ENCODE data around the gene NOL3. TPM values are rescaled to one million over a fixed set of nuclear protein-coding genes. Genes with fewer than 3 reads are reported as not detected.
A peak's percentile ranks its signal among the peaks of the same experiment; 100 is the strongest.

Gene NOL3
- total and polyA plus RNA-seq, 2 of the 13 experiments (the other 11 are each of a cell fraction or from before 2014, with no cell fraction given) = 5.7 to 20.5 TPM

DNA sequence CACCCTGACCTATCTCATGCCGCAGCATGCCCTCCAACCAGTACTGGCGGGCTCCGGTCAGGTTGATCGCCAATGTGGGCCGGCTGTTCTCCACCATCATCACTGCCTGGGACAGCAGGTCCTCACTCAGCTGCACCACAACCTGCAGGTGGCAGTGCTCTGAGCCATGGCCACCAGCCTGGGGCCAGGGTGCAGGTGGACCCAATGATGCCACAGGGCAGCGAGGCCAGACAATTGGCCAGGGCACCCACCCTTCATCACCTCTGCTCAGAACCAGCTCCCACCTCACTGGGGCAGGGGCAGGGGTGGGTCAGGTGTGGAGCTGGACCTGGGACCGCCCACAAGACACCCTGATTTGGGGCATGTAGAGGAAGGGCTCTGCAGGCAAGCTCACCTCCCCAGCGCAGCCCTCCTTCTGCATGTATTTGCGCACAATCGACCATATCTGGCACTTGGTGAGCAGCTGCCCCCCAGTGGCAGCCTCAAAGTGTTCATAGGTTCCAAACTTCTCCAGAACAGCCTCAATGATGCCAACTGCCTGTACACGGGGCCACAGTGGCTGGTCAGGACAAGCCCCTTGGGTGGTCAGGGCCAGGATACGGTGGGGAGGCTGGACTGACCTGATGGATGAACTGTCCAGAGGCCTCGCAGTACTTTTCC lies 9.2 kb downstream of the NOL3 start (continued):
- TF ChIP-seq, protein P1, sequence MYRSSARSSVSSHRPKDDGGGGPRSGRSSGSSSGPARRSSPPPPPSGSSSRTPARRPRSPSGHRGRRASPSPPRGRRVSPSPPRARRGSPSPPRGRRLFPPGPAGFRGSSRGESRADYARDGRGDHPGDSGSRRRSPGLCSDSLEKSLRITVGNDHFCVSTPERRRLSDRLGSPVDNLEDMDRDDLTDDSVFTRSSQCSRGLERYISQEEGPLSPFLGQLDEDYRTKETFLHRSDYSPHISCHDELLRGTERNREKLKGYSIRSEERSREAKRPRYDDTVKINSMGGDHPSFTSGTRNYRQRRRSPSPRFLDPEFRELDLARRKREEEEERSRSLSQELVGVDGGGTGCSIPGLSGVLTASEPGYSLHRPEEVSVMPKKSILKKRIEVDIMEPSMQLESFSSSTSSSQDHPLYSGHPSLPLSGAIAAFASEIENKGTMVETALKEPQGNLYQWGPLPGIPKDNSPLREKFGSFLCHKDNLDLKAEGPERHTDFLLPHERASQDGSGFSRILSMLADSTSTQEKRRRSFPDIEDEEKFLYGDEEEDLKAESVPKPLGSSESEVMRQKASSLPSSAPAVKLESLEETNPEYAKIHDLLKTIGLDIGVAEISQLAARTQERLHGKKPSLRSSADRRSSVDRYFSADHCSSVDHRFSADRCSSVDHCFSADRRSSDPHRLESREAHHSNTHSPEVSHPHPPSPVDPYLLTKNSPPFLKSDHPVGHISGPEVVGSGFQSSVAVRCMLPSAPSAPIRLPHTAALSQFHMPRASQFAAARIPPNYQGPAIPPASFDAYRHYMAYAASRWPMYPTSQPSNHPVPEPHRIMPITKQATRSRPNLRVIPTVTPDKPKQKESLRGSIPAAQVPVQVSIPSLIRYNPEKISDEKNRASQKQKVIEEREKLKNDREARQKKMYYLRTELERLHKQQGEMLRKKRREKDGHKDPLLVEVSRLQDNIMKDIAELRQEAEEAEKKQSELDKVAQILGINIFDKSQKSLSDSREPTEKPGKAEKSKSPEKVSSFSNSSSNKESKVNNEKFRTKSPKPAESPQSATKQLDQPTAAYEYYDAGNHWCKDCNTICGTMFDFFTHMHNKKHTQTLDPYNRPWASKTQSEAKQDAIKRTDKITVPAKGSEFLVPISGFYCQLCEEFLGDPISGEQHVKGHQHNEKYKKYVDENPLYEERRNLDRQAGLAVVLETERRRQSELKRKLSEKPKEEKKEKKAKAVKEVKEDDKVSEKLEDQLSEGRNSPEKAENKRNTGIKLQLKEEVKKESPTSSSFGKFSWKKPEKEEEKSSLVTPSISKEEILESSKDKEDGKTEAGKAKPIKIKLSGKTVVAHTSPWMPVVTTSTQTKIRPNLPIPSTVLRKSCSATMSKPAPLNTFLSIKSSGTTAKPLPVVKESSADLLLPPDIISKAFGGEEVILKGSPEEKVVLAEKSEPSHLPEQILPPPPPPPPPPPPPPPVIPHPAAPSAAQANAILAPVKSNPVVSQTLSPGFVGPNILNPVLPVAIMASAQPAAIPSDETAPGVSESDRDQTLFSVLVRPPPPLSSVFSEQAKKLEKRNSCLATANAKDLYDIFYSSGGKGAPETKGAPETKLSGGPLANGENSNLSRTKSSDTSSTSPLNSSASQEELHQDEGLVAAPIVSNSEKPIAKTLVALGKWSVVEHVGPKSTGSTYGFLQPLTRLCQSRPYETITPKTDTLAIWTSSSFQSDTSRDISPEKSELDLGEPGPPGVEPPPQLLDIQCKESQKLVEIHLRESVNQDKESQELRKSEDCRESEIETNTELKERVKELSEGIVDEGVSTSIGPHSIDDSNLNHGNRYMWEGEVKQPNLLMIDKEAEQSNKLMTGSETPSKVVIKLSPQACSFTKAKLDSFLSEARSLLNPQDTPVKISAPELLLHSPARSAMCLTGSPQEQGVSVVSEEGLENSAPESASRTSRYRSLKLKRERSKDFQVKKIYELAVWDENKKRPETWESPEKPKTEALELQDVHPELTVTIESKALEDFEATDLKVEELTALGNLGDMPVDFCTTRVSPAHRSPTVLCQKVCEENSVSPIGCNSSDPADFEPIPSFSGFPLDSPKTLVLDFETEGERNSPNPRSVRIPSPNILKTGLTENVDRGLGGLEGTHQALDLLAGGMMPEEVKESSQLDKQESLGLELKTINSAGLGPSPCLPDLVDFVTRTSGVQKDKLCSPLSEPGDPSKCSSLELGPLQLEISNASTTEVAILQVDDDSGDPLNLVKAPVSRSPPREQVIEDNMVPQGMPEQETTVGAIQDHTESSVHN (CRISPR knock-in tag; IDR thresholded peaks at IDR 0.05) = no peak
- no peak for TF ChIP-seq ARID2 (CRISPR knock-in tag; IDR thresholded peaks at IDR 0.05; ENCODE audit: borderline replicate concordance)
- TF ChIP-seq, protein P2, sequence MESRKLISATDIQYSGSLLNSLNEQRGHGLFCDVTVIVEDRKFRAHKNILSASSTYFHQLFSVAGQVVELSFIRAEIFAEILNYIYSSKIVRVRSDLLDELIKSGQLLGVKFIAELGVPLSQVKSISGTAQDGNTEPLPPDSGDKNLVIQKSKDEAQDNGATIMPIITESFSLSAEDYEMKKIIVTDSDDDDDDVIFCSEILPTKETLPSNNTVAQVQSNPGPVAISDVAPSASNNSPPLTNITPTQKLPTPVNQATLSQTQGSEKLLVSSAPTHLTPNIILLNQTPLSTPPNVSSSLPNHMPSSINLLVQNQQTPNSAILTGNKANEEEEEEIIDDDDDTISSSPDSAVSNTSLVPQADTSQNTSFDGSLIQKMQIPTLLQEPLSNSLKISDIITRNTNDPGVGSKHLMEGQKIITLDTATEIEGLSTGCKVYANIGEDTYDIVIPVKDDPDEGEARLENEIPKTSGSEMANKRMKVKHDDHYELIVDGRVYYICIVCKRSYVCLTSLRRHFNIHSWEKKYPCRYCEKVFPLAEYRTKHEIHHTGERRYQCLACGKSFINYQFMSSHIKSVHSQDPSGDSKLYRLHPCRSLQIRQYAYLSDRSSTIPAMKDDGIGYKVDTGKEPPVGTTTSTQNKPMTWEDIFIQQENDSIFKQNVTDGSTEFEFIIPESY (CRISPR knock-in tag; IDR thresholded peaks at IDR 0.05) = peak; percentile 37; the same call in 1 of the 2 replicates
- TF ChIP-seq, protein P3, sequence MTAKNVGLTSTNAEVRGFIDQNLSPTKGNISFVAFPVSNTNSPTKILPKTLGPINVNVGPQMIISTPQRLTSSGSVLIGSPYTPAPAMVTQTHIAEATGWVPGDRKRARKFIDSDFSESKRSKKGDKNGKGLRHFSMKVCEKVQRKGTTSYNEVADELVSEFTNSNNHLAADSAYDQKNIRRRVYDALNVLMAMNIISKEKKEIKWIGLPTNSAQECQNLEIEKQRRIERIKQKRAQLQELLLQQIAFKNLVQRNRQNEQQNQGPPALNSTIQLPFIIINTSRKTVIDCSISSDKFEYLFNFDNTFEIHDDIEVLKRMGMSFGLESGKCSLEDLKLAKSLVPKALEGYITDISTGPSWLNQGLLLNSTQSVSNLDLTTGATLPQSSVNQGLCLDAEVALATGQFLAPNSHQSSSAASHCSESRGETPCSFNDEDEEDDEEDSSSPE (CRISPR knock-in tag; IDR thresholded peaks at IDR 0.05) = no peak
- 0 out of 2 replicates have a peak, but pooled peaks have one; percentile 36 for TF ChIP-seq ZNF274 (CRISPR knock-in tag; IDR thresholded peaks at IDR 0.05)
- TF ChIP-seq ZNF331 (CRISPR knock-in tag; IDR thresholded peaks at IDR 0.05) = peak; percentile 85
- TF ChIP-seq, protein P4, sequence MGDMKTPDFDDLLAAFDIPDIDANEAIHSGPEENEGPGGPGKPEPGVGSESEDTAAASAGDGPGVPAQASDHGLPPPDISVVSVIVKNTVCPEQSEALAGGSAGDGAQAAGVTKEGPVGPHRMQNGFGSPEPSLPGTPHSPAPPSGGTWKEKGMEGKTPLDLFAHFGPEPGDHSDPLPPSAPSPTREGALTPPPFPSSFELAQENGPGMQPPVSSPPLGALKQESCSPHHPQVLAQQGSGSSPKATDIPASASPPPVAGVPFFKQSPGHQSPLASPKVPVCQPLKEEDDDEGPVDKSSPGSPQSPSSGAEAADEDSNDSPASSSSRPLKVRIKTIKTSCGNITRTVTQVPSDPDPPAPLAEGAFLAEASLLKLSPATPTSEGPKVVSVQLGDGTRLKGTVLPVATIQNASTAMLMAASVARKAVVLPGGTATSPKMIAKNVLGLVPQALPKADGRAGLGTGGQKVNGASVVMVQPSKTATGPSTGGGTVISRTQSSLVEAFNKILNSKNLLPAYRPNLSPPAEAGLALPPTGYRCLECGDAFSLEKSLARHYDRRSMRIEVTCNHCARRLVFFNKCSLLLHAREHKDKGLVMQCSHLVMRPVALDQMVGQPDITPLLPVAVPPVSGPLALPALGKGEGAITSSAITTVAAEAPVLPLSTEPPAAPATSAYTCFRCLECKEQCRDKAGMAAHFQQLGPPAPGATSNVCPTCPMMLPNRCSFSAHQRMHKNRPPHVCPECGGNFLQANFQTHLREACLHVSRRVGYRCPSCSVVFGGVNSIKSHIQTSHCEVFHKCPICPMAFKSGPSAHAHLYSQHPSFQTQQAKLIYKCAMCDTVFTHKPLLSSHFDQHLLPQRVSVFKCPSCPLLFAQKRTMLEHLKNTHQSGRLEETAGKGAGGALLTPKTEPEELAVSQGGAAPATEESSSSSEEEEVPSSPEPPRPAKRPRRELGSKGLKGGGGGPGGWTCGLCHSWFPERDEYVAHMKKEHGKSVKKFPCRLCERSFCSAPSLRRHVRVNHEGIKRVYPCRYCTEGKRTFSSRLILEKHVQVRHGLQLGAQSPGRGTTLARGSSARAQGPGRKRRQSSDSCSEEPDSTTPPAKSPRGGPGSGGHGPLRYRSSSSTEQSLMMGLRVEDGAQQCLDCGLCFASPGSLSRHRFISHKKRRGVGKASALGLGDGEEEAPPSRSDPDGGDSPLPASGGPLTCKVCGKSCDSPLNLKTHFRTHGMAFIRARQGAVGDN (CRISPR knock-in tag; IDR thresholded peaks at IDR 0.05) = peak; percentile 50
- TF ChIP-seq PHF20 (CRISPR knock-in tag; IDR thresholded peaks at IDR 0.05) = no peak
- TF ChIP-seq ZBTB38 (CRISPR knock-in tag; IDR thresholded peaks at IDR 0.05) = peak; percentile 36; the same call in 1 of the 2 replicates
- 0 out of 2 replicates have a peak, but pooled peaks have one; percentile 23 for TF ChIP-seq MTA1 (CRISPR knock-in tag; IDR thresholded peaks at IDR 0.05; ENCODE audit: borderline replicate concordance)
- TF ChIP-seq, protein P5, sequence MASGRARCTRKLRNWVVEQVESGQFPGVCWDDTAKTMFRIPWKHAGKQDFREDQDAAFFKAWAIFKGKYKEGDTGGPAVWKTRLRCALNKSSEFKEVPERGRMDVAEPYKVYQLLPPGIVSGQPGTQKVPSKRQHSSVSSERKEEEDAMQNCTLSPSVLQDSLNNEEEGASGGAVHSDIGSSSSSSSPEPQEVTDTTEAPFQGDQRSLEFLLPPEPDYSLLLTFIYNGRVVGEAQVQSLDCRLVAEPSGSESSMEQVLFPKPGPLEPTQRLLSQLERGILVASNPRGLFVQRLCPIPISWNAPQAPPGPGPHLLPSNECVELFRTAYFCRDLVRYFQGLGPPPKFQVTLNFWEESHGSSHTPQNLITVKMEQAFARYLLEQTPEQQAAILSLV (CRISPR knock-in tag; IDR thresholded peaks at IDR 0.05; ENCODE audit: borderline replicate concordance) = no peak
